HG02938 (cell line): ENCODE data around the gene FAM228A.
"Not testable (repeated sequence)": the region's sequence is repeated elsewhere in the genome, so short reads cannot be mapped to it uniquely, and the experiment has no call there.

Experiments
- ATAC-seq: cut with Tn5 transposase; IDR thresholded peaks from one replicate; pipeline ENCODE4 v1.9.1; 2021; ENCODE audit warnings: mild to moderate bottlenecking, moderate library complexity; ENCODE audit not compliant: unreplicated experiment

Gene FAM228A

GRCh38 chr2:24190503-24190902 is 15.7 kb downstream of the FAM228A start:
- ATAC-seq = no peak

GRCh38 chr2:24191156-24191555 is 16.3 kb downstream of the FAM228A start:
- no peak for ATAC-seq

GRCh38 chr2:24191848-24192247 is 17.0 kb downstream of the FAM228A start:
- no peak for ATAC-seq

GRCh38 chr2:24197213-24197612 is 22.4 kb downstream of the FAM228A start:
- not testable (repeated sequence) for ATAC-seq

- no peak for ATAC-seq
Measured at GRCh38 chr2:24199968-24200590, 25.2 kb downstream of the FAM228A start.

- ATAC-seq = no peak
Measured at GRCh38 chr2:24200799-24201198, 25.9 kb downstream of the FAM228A start.

- no peak for ATAC-seq
Measured at GRCh38 chr2:24203029-24203786, 28.4 kb downstream of the FAM228A start.

- ATAC-seq = no peak
Measured at GRCh38 chr2:24203787-24204150, 28.9 kb downstream of the FAM228A start.

- no peak for ATAC-seq
Measured at GRCh38 chr2:24204505-24204904, 29.7 kb downstream of the FAM228A start.

- ATAC-seq = no peak
Measured at GRCh38 chr2:24205131-24205530, 30.3 kb downstream of the FAM228A start.

- no peak for ATAC-seq
Measured at GRCh38 chr2:24206242-24206641, 31.4 kb downstream of the FAM228A start.

- ATAC-seq = no peak
Measured at GRCh38 chr2:24206714-24207113, 31.9 kb downstream of the FAM228A start.

- ATAC-seq = no peak
Measured at GRCh38 chr2:24207359-24207758, 32.5 kb downstream of the FAM228A start.

- no peak for ATAC-seq
Measured at GRCh38 chr2:24208490-24208889, 33.6 kb downstream of the FAM228A start.

GRCh38 chr2:24209389-24210105 is 34.7 kb downstream of the FAM228A start:
- no peak for ATAC-seq

GRCh38 chr2:24210106-24210455 is 35.2 kb downstream of the FAM228A start:
- no peak for ATAC-seq

- ATAC-seq = no peak
Measured at GRCh38 chr2:24210723-24211122, 35.9 kb downstream of the FAM228A start.

- no peak for ATAC-seq
Measured at GRCh38 chr2:24211408-24211807, 36.6 kb downstream of the FAM228A start.

GRCh38 chr2:24214880-24215279 is 40.0 kb downstream of the FAM228A start:
- ATAC-seq = peak; percentile 98

- no peak for ATAC-seq
Measured at GRCh38 chr2:24220554-24221291, 45.9 kb downstream of the FAM228A start.

GRCh38 chr2:24221343-24222050 is 46.6 kb downstream of the FAM228A start:
- ATAC-seq = no peak
